ENCODE measurements around the gene TMEM192. TPM values are rescaled to one million over a fixed set of nuclear protein-coding genes. Genes with fewer than 3 reads are reported as not detected.
"Not testable (repeated sequence)": the region's sequence is repeated elsewhere in the genome, so short reads cannot be mapped to it uniquely, and the experiment has no call there.

The TMEM192 gene
- total RNA-seq, 1 experiment from 2014 or later: 11.7 TPM

GRCh38 chr4:165031436-165032211 is 81.0 kb downstream of the TMEM192 start, which contains the start of gene TRIM60:
TRIM60 (plus strand) TSS chr4:165031999; CDS start chr4:165040073, 8,074 bp downstream.
- in situ Hi-C loops (cut with HindIII; ENCODE audit: low pct_unique_long_range_greater_than_20kb, low sequenced_read_pairs): no loop called here
- no peak for DNase-seq (ENCODE audit: low read depth)

- no peak for DNase-seq (ENCODE audit: low read depth)
Measured at GRCh38 chr4:165027762-165028402, 84.8 kb downstream of the TMEM192 start.

GRCh38 chr4:165025782-165026181 is 86.9 kb downstream of the TMEM192 start:
- in situ Hi-C loops (cut with HindIII; ENCODE audit: low pct_unique_long_range_greater_than_20kb, low sequenced_read_pairs); DNase-seq (ENCODE audit: low read depth): not testable (repeated sequence)

More at GRCh38 chr4:165027762-165028402, 84.8 kb downstream of the TMEM192 start:
- in situ Hi-C loops (cut with HindIII; ENCODE audit: low pct_unique_long_range_greater_than_20kb, low sequenced_read_pairs): no loop called here

Other genes with a start within 250 kb of the TMEM192 start
- not detected in 2 replicates for gene APELA, start 235.7 kb downstream of the TMEM192 start, total RNA-seq (2014; rRNA removed; shearing (Covaris generic); ENCODE audit: low replicate concordance)
- gene TRIM61, start 135.2 kb downstream of the TMEM192 start, total RNA-seq (2014; rRNA removed; shearing (Covaris generic); ENCODE audit: low replicate concordance): not detected in 2 replicates
- not detected in 2 replicates for gene TRIM60, start 80.9 kb downstream of the TMEM192 start, total RNA-seq (2014; rRNA removed; shearing (Covaris generic); ENCODE audit: low replicate concordance)
- gene TRIM75, start 59.0 kb downstream of the TMEM192 start, total RNA-seq (2014; rRNA removed; shearing (Covaris generic); ENCODE audit: low replicate concordance): not detected in 2 replicates
- gene KLHL2, start 94.7 kb upstream of the TMEM192 start, total RNA-seq (2014; rRNA removed; shearing (Covaris generic); ENCODE audit: low replicate concordance): 3.5 and 10.1 TPM in 2 replicates
- gene MSMO1, start 214.8 kb upstream of the TMEM192 start, total RNA-seq (2014; rRNA removed; shearing (Covaris generic); ENCODE audit: low replicate concordance): 141 and 152 TPM in 2 replicates